ENCODE data around the gene ICA1L.

ICA1L gene

GRCh38 chr2:202818321-202818720, 53.2 kb downstream of the ICA1L start:
- no peaks in the 10 kb centered on the region for H3K79me1 ChIP-seq (ENCODE audit: low read depth, low read length)
- no CpG with 5 or more reads among the region's 3 CpGs for WGBS, 2 donors (ENCODE audit: extremely low coverage in 2 of 2, insufficient read length in 2 of 2, insufficient replicate concordance in 1 of 2)

GRCh38 chr2:202817771-202818170, 53.8 kb downstream of the ICA1L start:
- H3K9ac ChIP-seq (ENCODE audit: low read depth, low read length, poor library complexity) = no peak overlapping the region
- H3K9me3 ChIP-seq (replicated peaks in 1 of 2; ENCODE audit: control insufficient read depth in 2 of 2, insufficient read depth in 1 of 2, low read depth in 1 of 2, low read length in 2 of 2) = peaks cover 3 to 11% of the 10 kb centered on the region in 2 donors
- H2AK5ac ChIP-seq (ENCODE audit: low read depth, low read length) = no peak overlapping the region
- H2BK12ac ChIP-seq (ENCODE audit: low read length) = no peak overlapping the region
- H4K91ac ChIP-seq (ENCODE audit: low read depth, low read length, poor library complexity) = no peak overlapping the region
- H2BK15ac ChIP-seq (ENCODE audit: low read length) = no peak overlapping the region
- H3K36me3 ChIP-seq (replicated peaks in 1 of 2; ENCODE audit: control insufficient read depth in 2 of 2, insufficient read depth in 2 of 2, low read length in 2 of 2) = peaks cover 0 to 5% of the 10 kb centered on the region in 2 donors
- H3K79me1 ChIP-seq (ENCODE audit: low read depth, low read length) = no peaks in the 10 kb centered on the region
- H3K4me2 ChIP-seq (ENCODE audit: insufficient read depth, low read length, poor library complexity, severe bottlenecking) = no peak overlapping the region
- H2BK5ac ChIP-seq (ENCODE audit: low read length) = no peak overlapping the region
- H2BK120ac ChIP-seq (ENCODE audit: low read depth, low read length) = no peak overlapping the region
- no peaks in the 10 kb centered on the region for H3K4me1 ChIP-seq (ENCODE audit: control insufficient read depth in 2 of 2, insufficient read depth in 1 of 2, low read depth in 1 of 2, low read length in 2 of 2)
- no CpG with 5 or more reads among the region's 1 CpG for WGBS, 2 donors (ENCODE audit: extremely low coverage in 2 of 2, insufficient read length in 2 of 2, insufficient replicate concordance in 1 of 2)
- H3K27me3 ChIP-seq (ENCODE audit: control insufficient read depth in 3 of 3, insufficient read depth in 3 of 3, low read depth in 1 of 3, low read length in 3 of 3) = no peaks in the 10 kb centered on the region
- H3K23ac ChIP-seq (ENCODE audit: low read depth, low read length, poor library complexity) = no peak overlapping the region
- H2AFZ ChIP-seq (ENCODE audit: low read length) = no peak overlapping the region
- H3K18ac ChIP-seq (ENCODE audit: low read length) = no peak overlapping the region
- no peak overlapping the region for H4K8ac ChIP-seq (ENCODE audit: low read depth, low read length)
- H3K4ac ChIP-seq (ENCODE audit: low read length) = no peak overlapping the region
- no peak overlapping the region for H3K4me3 ChIP-seq (ENCODE audit: low read length in 2 of 2)
- DNase-seq (ENCODE audit: low spot score) = no peak
- no peak overlapping the region for H3K14ac ChIP-seq (ENCODE audit: low read length)
- H3K27ac ChIP-seq (replicated peaks; ENCODE audit: low read length) = no peak overlapping the region

More at GRCh38 chr2:202818321-202818720, 53.2 kb downstream of the ICA1L start:
- H2BK12ac ChIP-seq (ENCODE audit: low read length) = no peak overlapping the region
- no peak overlapping the region for H4K91ac ChIP-seq (ENCODE audit: low read depth, low read length, poor library complexity)
- H3K4me2 ChIP-seq (ENCODE audit: insufficient read depth, low read length, poor library complexity, severe bottlenecking) = no peak overlapping the region
- peaks cover 3 to 11% of the 10 kb centered on the region in 2 donors for H3K9me3 ChIP-seq (replicated peaks in 1 of 2; ENCODE audit: control insufficient read depth in 2 of 2, insufficient read depth in 1 of 2, low read depth in 1 of 2, low read length in 2 of 2)
- no peak overlapping the region for H3K23ac ChIP-seq (ENCODE audit: low read depth, low read length, poor library complexity)
- no peak overlapping the region for H2BK15ac ChIP-seq (ENCODE audit: low read length)
- H4K8ac ChIP-seq (ENCODE audit: low read depth, low read length) = no peak overlapping the region
- H3K18ac ChIP-seq (ENCODE audit: low read length) = no peak overlapping the region
- no peak overlapping the region for H3K9ac ChIP-seq (ENCODE audit: low read depth, low read length, poor library complexity)
- H3K4ac ChIP-seq (ENCODE audit: low read length) = no peak overlapping the region
- no peak overlapping the region for H2BK5ac ChIP-seq (ENCODE audit: low read length)
- H3K4me3 ChIP-seq (ENCODE audit: low read length in 2 of 2) = no peak overlapping the region
- H3K14ac ChIP-seq (ENCODE audit: low read length) = no peak overlapping the region
- H3K36me3 ChIP-seq (replicated peaks in 1 of 2; ENCODE audit: control insufficient read depth in 2 of 2, insufficient read depth in 2 of 2, low read length in 2 of 2) = peaks cover 0 to 5% of the 10 kb centered on the region in 2 donors
- no peak overlapping the region for H3K27ac ChIP-seq (replicated peaks; ENCODE audit: low read length)
- no peak overlapping the region for H2AK5ac ChIP-seq (ENCODE audit: low read depth, low read length)
- no peak for DNase-seq (ENCODE audit: low spot score)
- no peak overlapping the region for H2AFZ ChIP-seq (ENCODE audit: low read length)
- H3K4me1 ChIP-seq (ENCODE audit: control insufficient read depth in 2 of 2, insufficient read depth in 1 of 2, low read depth in 1 of 2, low read length in 2 of 2) = no peaks in the 10 kb centered on the region
- H3K27me3 ChIP-seq (ENCODE audit: control insufficient read depth in 3 of 3, insufficient read depth in 3 of 3, low read depth in 1 of 3, low read length in 3 of 3) = no peaks in the 10 kb centered on the region
- H2BK120ac ChIP-seq (ENCODE audit: low read depth, low read length) = no peak overlapping the region

- no peaks in the 10 kb centered on the region for H3K27me3 ChIP-seq (ENCODE audit: control insufficient read depth in 3 of 3, insufficient read depth in 3 of 3, low read depth in 1 of 3, low read length in 3 of 3)
- no peak for DNase-seq (ENCODE audit: low spot score)
- peaks cover 3 to 11% of the 10 kb centered on the region in 2 donors for H3K9me3 ChIP-seq (replicated peaks in 1 of 2; ENCODE audit: control insufficient read depth in 2 of 2, insufficient read depth in 1 of 2, low read depth in 1 of 2, low read length in 2 of 2)
- H3K4me2 ChIP-seq (ENCODE audit: insufficient read depth, low read length, poor library complexity, severe bottlenecking) = no peak overlapping the region
- H2BK5ac ChIP-seq (ENCODE audit: low read length) = no peak overlapping the region
- no peak overlapping the region for H3K14ac ChIP-seq (ENCODE audit: low read length)
- no peak overlapping the region for H3K23ac ChIP-seq (ENCODE audit: low read depth, low read length, poor library complexity)
- no peak overlapping the region for H4K8ac ChIP-seq (ENCODE audit: low read depth, low read length)
- H3K4ac ChIP-seq (ENCODE audit: low read length) = no peak overlapping the region
- H3K9ac ChIP-seq (ENCODE audit: low read depth, low read length, poor library complexity) = no peak overlapping the region
- H3K4me1 ChIP-seq (ENCODE audit: control insufficient read depth in 2 of 2, insufficient read depth in 1 of 2, low read depth in 1 of 2, low read length in 2 of 2) = no peaks in the 10 kb centered on the region
- no peak overlapping the region for H2AK5ac ChIP-seq (ENCODE audit: low read depth, low read length)
- no peak overlapping the region for H2BK12ac ChIP-seq (ENCODE audit: low read length)
- no peak overlapping the region for H2BK15ac ChIP-seq (ENCODE audit: low read length)
- no peaks in the 10 kb centered on the region for H3K79me1 ChIP-seq (ENCODE audit: low read depth, low read length)
- peaks cover 0 to 5% of the 10 kb centered on the region in 2 donors for H3K36me3 ChIP-seq (replicated peaks in 1 of 2; ENCODE audit: control insufficient read depth in 2 of 2, insufficient read depth in 2 of 2, low read length in 2 of 2)
- no peak overlapping the region for H2AFZ ChIP-seq (ENCODE audit: low read length)
- H4K91ac ChIP-seq (ENCODE audit: low read depth, low read length, poor library complexity) = no peak overlapping the region
- H2BK120ac ChIP-seq (ENCODE audit: low read depth, low read length) = no peak overlapping the region
- H3K27ac ChIP-seq (replicated peaks; ENCODE audit: low read length) = no peak overlapping the region
- H3K18ac ChIP-seq (ENCODE audit: low read length) = no peak overlapping the region
- no peak overlapping the region for H3K4me3 ChIP-seq (ENCODE audit: low read length in 2 of 2)
- no CpG with 5 or more reads among the region's 4 CpGs for WGBS, 2 donors (ENCODE audit: extremely low coverage in 2 of 2, insufficient read length in 2 of 2, insufficient replicate concordance in 1 of 2)
Measured at GRCh38 chr2:202815548-202816360, 55.8 kb downstream of the ICA1L start.

GRCh38 chr2:202814226-202814625, 57.3 kb downstream of the ICA1L start:
- H3K18ac ChIP-seq (ENCODE audit: low read length) = no peak overlapping the region
- H2BK5ac ChIP-seq (ENCODE audit: low read length) = no peak overlapping the region
- H2BK12ac ChIP-seq (ENCODE audit: low read length) = no peak overlapping the region
- H3K4me1 ChIP-seq (ENCODE audit: control insufficient read depth in 2 of 2, insufficient read depth in 1 of 2, low read depth in 1 of 2, low read length in 2 of 2) = no peaks in the 10 kb centered on the region
- H3K23ac ChIP-seq (ENCODE audit: low read depth, low read length, poor library complexity) = no peak overlapping the region
- no peak overlapping the region for H4K91ac ChIP-seq (ENCODE audit: low read depth, low read length, poor library complexity)
- no peak overlapping the region for H3K9ac ChIP-seq (ENCODE audit: low read depth, low read length, poor library complexity)
- no peak overlapping the region for H3K4me2 ChIP-seq (ENCODE audit: insufficient read depth, low read length, poor library complexity, severe bottlenecking)
- H3K79me1 ChIP-seq (ENCODE audit: low read depth, low read length) = no peaks in the 10 kb centered on the region
- H4K8ac ChIP-seq (ENCODE audit: low read depth, low read length) = no peak overlapping the region
- H3K27me3 ChIP-seq (ENCODE audit: control insufficient read depth in 3 of 3, insufficient read depth in 3 of 3, low read depth in 1 of 3, low read length in 3 of 3) = no peaks in the 10 kb centered on the region
- no peak overlapping the region for H2AFZ ChIP-seq (ENCODE audit: low read length)
- peaks cover 0 to 5% of the 10 kb centered on the region in 2 donors for H3K36me3 ChIP-seq (replicated peaks in 1 of 2; ENCODE audit: control insufficient read depth in 2 of 2, insufficient read depth in 2 of 2, low read length in 2 of 2)
- no peak overlapping the region for H3K27ac ChIP-seq (replicated peaks; ENCODE audit: low read length)
- H2BK120ac ChIP-seq (ENCODE audit: low read depth, low read length) = no peak overlapping the region
- H3K14ac ChIP-seq (ENCODE audit: low read length) = no peak overlapping the region
- no peak overlapping the region for H3K4ac ChIP-seq (ENCODE audit: low read length)
- H3K4me3 ChIP-seq (ENCODE audit: low read length in 2 of 2) = no peak overlapping the region
- no peak overlapping the region for H2AK5ac ChIP-seq (ENCODE audit: low read depth, low read length)
- H3K9me3 ChIP-seq (replicated peaks in 1 of 2; ENCODE audit: control insufficient read depth in 2 of 2, insufficient read depth in 1 of 2, low read depth in 1 of 2, low read length in 2 of 2) = peaks cover 3 to 11% of the 10 kb centered on the region in 2 donors
- DNase-seq (ENCODE audit: low spot score) = no peak
- H2BK15ac ChIP-seq (ENCODE audit: low read length) = no peak overlapping the region
- WGBS, 2 donors (ENCODE audit: extremely low coverage in 2 of 2, insufficient read length in 2 of 2, insufficient replicate concordance in 1 of 2) = no CpG with 5 or more reads among the region's 1 CpG
